Activated CD4-positive, alpha-beta T cell treated with anti-CD3 and anti-CD28 coated beads for 24 hours (primary cell): ENCODE measurements around the gene SMG9.

Source experiments
- DNase-seq, 2 donors: peaks; one replicate each; pipeline ENCODE4 v3.0.0-alpha.2; 2020; ENCODE audit warnings: low read depth in 2 of 2

The SMG9 gene

GRCh38 chr19:43754503-43755255 lies at the start of gene SMG9:
Gene SMG9 (minus strand): TSS chr19:43754962. CDS start chr19:43750741, 4,221 bp downstream.
- DNase-seq = peak; percentile 97

- DNase-seq = no peak
Observed at GRCh38 chr19:43804432-43804831, 49.7 kb upstream of the SMG9 start.

DNA sequence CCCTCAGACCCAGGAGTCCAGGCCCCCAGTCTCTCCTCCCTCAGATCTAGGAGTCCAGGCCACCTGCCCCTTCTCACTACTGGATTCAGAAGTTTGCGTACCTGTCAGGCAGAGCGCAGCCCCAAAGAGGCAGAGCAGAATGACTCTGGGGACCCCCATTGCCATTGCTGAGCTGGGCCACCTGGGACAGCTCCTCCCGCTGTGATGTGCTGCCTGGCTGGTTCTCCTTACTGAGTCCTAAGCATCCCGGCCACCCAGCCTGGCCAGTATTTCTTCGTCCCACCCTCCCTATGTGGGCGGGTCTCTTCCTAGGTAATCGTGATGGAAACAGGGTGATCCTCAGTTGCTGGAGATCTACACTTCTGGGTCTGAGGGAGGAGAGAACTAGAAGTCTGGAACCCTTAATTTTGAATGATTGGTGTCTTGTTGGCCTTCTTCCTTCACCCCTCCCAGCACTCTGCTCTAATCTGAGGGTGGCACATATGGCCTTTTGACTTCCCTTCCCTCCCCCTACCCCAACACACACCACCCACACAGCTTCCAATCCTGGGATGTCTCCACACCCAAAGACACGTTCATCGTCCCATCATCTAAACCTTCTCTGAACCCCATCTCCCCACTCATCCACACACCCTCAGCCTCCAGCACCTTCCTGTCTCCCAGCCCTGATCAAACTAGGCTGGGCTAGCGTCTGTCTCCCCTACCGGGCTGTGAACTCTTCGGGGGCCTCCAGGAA lies 47.6 kb upstream of the SMG9 start, which contains the start of gene LYPD5:
Gene LYPD5 (minus strand): TSS at position 232 of the 736 bp plus-strand sequence. CDS start 67 bp downstream, at position 165.
- no peak for DNase-seq

DNA sequence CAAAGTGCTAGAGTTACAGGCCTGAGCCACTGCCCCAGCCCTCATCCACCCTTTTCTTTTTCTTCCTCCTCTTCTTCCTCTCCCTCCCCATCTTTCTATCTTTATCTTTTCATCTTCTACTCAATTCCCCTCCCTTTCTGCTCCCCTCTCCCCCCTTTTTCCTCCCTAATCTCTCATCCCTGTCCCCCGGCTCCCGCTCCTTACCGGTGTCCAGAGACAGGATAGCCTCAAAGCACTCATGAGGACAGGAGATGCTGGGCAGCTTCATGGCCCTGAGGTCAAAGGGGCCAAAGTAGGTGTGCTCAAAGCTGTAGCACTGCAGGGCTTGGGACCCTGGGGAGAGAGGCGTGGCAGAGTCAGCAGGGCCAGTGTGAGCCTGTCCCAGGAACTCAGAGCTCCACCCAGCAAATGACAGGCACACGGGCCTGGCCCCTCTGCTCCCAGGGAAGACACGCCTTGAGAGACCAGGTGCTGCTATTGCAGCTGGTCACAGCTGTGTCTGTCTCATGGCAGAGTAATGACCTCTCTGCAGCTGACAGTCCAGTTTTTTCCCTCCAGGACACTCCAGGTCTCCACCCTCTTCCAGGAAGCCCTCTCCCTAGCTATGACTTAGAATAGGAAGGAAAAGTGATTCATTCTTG lies 44.9 kb upstream of the SMG9 start:
- no peak for DNase-seq

- peak; percentile 46 to 54 for DNase-seq
Observed at GRCh38 chr19:43798546-43799409, 44.0 kb upstream of the SMG9 start.

DNA sequence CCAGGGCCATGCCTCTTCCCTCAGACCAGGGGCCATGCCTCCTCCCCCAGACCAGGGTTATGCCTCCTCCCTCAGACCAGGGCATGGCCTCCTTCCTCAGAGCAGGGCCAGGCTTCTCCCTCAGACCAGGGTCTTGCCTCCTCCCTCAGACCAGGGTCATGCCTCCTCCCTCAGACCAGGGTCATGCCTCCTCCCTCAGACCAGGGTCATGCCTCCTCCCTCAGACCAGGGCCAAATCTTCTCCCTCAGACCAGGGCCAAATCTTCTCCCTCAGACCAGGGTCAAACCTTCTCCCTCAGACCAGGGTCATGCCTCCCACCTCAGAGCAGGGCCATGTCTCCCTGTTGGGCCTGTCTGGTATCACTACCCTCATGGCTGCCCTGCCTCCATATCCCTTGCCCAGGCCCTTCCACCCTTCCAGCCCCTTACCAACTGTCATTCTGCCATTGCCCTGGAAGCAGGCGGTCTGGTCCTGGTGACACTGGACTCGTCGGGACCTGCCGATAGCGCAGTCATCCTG lies 43.3 kb upstream of the SMG9 start:
- no peak for DNase-seq

DNA sequence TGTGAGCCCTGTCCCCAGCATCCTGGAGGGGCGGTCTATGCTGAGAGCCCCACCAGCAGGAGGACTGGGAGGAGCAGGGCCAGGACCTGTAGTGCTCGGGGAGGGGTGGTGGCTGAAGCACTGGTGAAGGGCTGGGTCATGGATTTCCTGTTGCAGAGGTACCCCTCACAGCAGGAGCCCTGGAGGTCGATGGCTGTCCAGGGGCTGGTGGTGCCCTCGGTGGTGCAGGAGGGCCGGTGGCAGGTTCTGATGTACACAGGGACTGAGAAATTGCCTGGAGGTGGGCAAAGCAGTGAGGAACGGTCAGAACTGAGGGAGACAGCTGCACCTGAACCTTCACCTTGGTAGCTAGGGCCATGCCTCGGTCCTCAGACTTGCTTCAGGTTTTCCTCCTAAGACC lies 42.8 kb upstream of the SMG9 start:
- no peak for DNase-seq

DNA sequence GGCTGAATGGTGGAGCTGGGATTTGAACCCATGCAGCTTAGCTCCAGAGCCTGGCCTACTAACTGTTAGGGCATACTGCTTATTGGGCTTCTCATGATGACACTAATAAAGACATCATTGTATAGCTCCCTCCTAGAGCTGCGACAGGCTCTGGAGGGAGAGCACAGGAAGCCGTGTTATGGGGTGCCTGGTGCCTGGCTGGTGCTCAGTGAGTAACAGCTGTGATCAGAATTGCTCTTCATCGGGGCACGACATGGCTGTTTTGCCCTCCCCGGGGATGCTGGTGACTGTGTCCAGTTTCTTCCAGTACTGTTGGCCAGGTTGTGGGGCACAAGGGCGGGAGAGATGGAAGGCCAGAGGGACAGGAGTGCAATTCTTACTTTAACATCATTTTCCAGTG lies 42.4 kb upstream of the SMG9 start:
- DNase-seq = no peak

- no peak for DNase-seq
Observed at GRCh38 chr19:43790587-43790986, 35.8 kb upstream of the SMG9 start.

DNA sequence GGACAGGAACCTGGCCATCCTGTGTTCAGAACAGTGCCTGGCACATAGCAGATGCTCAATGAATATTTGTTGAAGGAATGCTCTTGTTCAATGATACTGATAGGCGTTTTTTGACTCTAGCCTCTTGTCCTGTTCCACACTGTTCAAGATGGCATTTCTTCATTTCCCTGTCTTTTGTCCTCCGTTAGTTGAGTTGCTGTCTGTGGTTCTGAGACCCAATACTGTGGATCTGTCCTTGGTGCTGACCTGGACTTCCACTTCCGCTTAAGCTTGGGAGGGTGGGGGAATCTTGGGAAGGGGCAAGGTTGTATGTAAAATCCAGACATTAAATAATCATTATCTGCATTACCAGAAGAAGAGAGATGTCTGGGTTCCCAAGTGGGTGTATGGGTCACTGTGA lies 34.3 kb upstream of the SMG9 start:
- no peak for DNase-seq

- no peak for DNase-seq
Observed at GRCh38 chr19:43786665-43787064, 31.9 kb upstream of the SMG9 start.

- peak in 1 of 2 donors; percentile 48 for DNase-seq
Observed at GRCh38 chr19:43784981-43785808, 30.4 kb upstream of the SMG9 start.

DNA sequence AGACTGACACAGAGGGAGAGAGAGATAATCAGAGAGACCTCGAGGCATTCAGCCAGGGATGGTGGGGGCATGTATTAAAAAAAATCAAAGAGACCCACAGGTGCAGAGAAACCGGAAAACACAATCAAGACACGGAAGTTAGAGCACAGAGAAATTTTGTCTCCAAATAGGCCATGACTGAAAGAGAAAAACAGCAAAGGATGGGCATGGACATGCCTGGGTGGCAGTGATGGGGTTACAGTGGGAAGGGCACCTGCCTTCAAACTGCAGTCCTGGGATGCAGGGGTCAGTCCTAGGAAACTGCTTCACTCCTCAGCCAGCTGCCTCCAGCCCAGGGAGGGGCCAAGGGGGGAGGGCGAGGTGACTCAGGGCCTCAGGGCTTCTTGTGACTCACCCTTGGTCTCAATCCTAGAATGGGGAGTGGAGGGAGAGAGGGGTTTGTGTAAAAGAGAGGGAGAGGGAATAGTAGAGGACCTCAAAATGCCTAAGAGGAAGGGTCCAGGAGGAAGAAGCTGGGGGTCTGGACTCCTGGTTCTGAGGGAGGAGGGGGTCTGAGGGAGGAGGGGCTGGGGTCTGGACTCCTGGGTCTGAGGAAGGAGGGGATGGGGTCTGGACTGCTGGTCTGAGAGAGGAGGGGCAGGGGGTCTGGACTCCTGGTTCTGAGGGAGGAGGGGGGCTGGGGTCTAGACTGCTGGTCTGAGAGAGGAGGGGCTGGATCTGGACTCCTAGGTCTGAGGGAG lies 29.6 kb upstream of the SMG9 start:
- peak in 1 of 2 donors; percentile 56 for DNase-seq

- DNase-seq = no peak
Observed at GRCh38 chr19:43783636-43784035, 28.9 kb upstream of the SMG9 start.

DNA sequence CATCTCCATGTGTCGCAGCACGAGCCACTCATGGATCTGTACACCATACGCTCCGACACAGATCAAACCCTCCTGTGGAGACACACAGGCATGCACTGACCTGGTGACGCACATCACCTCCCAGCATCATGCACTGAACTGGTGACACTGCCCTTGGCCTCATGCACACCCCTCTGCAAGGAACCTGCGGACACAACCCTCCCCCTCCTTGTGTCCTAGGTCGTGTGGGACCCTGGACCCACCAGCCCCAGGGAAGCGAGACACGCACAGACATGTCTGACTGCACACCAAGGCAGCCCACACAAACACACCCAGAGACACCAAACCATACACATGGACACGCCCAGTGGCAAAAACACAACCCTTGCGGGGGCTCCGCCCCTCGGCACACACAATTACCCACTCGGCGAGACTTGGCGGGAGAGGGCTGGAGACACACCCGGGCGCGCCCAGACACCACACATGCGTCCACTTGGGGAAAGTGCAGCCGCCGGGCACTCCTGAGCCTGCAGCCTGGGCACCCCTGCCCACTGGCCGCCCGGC lies 28.0 kb upstream of the SMG9 start:
- DNase-seq = no peak

DNA sequence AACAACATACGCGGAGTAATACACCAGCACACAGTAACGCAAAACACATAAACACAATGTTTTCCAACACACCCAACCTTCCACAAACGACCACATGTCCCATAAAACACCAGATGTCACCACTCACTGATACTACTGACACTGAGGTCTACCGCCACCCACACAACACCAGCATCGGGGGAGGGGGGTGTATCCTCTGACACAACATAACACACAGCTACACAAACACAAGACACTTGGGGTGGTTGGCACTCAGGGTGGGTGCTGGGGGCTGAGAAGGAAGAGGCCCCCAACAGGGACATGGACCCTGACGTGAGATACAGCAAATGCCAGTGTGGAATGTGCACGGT lies 27.5 kb upstream of the SMG9 start:
- DNase-seq = no peak

GRCh38 chr19:43781630-43782310 lies 27.0 kb upstream of the SMG9 start:
- DNase-seq = no peak

DNA sequence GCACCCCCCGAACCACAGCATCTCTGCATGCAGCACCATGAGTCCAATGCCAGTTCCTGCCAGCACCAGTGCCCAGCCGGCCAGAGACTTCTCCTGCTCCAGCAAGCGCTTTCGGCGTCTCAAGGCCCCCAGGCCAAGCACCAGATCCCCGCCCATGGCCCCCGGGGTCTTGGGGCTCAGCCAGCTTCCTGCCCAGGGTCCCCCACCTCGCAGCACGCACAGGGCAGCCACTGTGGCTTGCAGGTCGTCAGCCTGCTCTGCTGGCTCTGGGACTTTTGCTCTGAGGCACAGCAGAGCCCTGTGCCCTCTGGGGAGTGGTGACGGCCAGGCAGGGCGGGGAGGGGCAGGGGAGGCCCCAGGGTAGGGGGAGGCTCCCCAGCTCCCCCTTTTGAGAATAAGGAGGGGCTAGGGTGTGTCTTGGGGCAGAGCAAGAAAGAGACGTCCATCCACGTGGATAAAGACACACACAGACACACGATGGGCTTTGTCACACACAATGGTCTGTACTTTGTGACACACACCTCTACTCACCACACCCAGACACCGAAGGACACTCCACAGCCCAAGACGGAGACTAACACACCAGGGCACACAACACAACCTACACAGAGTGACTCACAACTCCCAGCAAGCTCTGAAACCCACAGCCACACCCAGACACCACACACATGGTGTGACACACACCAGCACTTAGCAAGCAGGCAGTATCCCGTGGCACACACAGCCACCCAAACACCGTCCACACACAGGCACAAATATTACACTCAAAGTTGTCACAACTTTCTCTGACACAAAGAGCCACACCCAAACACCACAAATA lies 26.2 kb upstream of the SMG9 start, which contains the start of gene KCNN4:
Gene KCNN4 (minus strand): TSS at position 268 of the 820 bp plus-strand sequence. CDS start 112 bp downstream, at position 156.
- DNase-seq = peak; percentile 58 to 61
